ENCODE measurements around the gene TRIM8. TPM values are rescaled to one million over a fixed set of nuclear protein-coding genes. Genes with fewer than 3 reads are reported as not detected.
A peak's percentile ranks its signal among the peaks of the same experiment; 100 is the strongest.

TRIM8 gene
- total RNA-seq, 1 experiment from 2014 or later, result 18.5 TPM

DNA sequence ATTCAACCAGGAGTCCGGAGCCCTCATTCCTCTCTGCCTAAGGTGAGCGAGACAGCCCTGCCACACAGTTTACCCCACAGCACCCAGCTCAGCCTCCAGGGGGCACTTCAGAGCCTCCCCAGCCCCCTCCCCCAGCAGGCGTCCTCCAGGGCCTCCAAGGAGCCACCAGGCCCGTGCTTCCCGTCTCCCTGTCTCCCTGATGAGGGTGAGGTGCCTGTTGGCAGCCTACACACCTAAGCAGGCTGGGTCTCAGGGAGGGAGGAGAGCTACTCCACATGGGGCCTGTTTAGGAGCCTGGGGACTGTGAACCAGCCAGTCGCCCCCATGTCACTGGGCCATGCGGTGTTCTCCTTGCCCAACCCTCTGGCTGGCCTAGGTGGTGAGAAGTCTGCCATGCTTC, 28.9 kb upstream of the TRIM8 start:
- DNase-seq (ENCODE audit: low spot score), result no peak

- no peak for DNase-seq (ENCODE audit: low spot score)
These were observed 28.1 kb upstream of the TRIM8 start for GRCh38 chr10:102616066-102616770.

DNA sequence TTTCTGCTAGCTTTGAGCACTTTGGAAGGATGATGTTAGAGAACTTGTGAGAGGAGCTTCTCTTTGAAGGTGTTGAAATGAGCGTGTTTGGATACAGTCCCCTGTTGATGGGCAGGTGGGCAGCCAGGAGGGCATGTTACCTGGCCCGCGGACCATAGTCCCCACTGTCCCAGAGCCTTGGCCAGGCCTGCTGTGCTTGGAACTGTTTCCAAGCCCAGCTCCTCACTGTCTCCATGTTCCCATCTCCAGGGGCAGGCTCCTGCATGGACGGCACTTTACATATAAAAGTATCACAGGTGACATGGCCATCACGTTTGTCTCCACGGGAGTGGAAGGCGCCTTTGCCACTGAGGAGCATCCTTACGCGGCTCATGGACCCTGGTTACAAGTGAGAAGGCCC, 27.2 kb upstream of the TRIM8 start:
- no peak for DNase-seq (ENCODE audit: low spot score)

GRCh38 chr10:102617816-102618215, 26.5 kb upstream of the TRIM8 start:
- DNase-seq (ENCODE audit: low spot score), result no peak

DNA sequence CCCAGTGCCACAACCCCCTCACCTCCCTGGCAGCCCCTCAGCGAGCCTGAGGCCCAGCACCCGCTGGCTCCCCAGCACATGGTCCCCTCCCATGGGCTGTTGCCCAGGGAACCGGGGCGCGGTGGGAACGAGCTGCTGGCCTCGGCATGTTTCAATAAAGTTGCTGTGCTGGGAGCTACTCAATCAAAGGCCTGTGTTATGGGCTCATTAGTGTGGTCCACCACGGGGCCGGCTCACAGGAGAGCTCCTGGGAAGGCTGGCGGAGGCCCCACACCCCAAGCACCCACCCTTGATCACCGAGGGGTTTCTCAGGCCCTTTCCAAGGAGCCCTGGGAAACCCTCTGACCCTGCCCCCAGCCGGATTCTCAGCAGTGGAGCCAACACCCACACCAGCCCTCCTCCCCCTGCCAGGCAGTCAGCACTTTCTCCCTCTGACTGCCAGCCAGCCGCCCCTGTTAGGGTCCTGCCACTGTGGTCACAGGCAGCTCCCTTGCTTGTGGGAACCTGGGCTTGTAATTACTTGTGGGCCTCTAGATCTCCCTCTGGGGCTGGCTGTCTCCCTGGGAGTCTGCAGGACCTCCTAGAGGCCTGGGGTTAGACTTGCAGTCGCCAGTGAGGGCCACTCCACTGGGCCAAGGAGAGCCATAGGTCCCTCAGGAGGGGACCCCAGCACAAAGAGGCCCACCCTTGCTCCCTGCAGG, 24.8 kb upstream of the TRIM8 start:
- no peak for DNase-seq (ENCODE audit: low spot score)

DNA sequence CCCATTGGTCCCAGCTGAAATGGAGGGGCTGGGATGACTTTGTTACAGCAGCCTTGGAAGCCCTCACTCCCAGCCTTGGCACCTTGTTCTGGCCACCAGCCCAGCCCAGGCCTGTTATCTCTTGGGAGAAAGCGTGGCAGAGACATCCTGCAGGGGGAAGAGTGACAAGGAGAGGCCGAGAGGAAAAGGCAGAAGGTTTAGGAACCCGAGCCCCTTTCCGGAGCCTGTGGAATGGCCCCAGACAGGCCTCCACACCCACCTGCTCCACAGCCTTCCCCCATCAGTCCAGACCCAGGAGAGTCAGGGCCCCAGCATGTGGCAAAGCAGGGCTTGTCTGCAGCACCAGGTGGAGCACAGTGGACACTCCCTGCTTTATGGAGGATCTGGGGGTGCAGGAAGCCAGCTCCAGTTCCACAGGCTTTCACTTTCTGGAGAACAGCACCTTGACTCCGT, 24.1 kb upstream of the TRIM8 start:
- no peak for DNase-seq (ENCODE audit: low spot score)

DNA sequence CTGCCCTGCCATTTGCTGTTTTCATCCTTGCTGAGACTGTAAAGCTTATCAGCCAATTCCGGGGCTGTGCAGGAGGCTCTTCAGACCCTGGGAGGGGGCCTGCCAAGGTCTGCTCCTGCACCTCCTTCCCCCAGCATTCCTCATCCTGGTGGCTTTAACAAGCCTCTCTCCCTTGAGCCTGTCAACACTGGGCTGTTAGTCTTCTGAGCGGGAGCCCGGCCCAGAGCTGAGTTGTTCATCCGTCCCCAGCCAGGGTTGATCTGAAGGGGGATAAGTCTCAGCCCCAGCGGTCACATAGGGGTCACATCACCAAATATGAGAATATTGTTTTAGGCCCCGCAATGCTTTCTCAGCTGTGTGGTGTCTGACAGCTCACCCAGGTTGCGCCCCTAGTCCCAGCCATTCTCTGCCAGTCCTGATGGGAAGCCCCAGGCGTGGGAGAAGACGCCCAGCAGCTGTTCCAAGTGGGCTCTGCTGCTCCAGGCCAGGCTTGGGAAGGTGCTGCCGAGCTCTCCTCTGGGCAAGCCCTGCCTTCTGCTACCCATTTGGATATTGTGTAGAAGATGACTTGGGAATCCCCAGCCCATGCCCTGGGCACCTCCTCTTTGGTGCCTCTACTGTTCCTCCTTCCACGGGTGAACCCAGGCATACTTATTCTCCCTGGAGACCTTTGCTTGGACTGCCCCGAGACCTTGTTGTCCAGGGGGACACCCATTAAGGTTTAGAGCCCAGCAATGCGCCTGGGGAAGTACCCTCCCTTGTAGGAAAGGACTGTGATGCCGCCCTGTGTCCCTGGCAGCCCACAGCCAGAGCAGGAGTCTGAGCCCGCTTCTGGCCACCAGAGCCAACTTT, 23.5 kb upstream of the TRIM8 start:
- DNase-seq (ENCODE audit: low spot score), result no peak

- no peak for DNase-seq (ENCODE audit: low spot score)
These were observed 22.6 kb upstream of the TRIM8 start for GRCh38 chr10:102621443-102622325.

- no peak for DNase-seq (ENCODE audit: low spot score)
These were observed 20.2 kb upstream of the TRIM8 start for GRCh38 chr10:102624094-102624493.

- DNase-seq (ENCODE audit: low spot score), result no peak
These were observed 19.3 kb upstream of the TRIM8 start for GRCh38 chr10:102624751-102625645.

DNA sequence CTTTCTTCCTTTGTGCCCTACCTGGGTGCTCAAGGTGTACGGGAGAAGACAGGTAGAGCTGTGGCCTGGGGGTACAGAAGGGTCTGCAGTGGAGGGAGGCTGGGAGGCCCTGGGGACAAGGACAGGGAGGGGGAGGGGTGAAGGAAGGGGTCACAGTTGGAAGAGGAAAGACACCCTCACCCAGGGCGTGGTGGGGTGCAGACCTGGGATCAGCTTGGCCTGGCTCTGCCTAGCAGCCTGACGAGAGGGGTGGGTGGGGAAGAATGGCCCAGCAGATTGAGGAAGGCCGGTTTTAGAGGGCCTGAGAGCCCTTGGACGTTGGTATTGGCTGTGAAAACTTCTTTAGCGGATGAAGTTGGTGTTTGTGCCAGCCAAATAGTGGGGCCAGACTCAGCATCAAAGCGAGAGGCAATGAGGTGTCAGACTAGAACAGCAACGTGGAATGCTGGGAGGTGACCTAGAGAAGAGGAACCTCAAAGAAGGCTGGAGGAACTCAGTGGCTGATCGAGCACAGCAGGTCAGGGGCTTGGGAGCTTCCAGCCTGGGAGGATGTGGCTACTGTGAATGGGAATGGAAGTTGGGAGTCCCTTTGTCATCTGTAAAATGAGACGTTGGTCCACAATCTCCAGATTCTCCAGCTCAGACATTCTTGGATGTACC, 18.1 kb upstream of the TRIM8 start:
- DNase-seq (ENCODE audit: low spot score), result no peak

DNA sequence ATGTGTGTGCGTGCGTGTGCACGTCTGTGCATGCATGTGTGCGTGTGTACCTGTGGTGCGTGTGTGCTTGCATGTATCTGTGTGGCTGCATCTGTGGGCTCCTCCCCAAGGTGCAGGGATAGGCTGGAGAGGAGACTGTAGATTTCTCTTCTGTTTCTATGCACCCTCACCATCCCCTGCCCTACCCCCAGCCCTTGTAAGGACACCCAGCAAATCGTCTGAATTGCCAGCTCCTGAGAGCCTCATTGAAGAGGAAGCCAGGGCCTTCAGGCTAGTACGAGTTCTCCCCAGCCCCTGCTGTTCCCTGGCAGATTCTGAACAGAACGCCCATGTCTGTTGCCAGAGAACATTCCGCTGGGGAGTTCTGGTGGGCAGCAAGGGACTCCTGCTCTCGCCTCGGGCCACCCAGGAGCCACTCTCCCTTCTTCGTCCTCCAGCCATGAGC, 17.0 kb upstream of the TRIM8 start:
- DNase-seq (ENCODE audit: low spot score), result no peak

GRCh38 chr10:102627736-102628293, 16.5 kb upstream of the TRIM8 start:
- peak; percentile 54 for DNase-seq (ENCODE audit: low spot score)

- peak; percentile 24 for DNase-seq (ENCODE audit: low spot score)
These were observed 15.8 kb upstream of the TRIM8 start for GRCh38 chr10:102628451-102628911.

DNA sequence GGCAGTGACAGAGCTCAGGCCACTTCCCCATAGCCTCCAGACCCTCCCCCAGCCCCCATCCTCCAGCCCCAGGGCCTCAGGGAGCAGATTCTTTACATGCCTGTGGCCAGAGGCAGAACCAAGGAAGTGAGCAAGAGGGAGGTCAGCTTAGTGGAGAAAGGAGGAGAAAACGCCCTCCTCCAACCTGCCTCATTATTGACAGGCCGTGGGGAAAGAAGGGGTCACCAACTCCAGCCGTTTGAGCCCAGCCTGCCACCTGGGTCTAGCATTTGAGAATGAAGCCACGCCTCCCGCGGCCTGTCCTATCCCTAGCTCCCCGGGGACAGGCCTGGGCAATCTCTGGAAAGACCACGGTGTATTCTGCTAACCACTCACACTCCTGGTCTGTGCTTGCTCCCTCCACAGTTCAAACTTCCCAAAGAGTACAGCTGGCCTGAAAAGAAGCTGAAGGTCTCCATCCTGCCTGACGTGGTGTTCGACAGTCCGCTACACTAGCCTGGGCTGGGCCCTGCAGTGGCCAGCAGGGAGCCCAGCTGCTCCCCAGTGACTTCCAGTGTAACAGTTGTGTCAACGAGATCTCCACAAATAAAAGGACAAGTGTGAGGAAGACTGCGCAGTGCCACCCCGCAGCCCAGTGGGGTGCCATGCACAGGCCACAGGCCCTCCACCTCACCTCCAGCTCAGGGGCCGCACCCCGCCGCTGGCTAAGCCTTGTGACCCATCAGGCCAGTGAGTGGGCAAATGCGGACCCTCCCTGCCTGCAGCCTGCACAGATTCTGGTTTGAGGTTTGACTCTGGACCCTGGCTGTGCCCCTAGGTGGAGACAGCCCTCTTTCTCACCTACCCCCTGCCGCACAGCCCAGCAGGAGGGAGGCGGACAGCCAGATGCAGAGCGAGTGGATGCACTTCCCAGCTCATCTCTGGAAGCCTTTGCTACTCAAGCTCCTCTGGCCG, 14.3 kb upstream of the TRIM8 start:
- peak; percentile 82 for DNase-seq (ENCODE audit: low spot score)

DNA sequence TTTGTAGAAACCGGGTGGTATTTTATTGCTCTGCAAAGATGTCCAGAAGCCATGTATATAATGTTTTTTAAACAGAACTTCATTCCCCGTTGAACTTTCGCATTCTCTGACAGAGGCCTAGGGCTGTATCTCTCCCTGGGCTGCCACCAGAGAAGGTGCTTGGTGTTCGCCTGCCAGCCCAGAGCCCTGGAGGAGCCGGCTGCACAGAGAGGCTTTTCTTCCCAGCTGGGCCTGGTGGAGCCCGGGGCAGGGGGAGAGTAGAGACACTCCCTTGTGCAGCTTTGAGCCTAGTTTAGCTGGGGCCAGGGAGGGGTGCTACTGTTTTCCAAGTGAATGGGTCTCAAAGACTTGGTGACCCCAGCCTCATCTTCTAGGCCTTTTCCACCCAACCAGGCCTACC, 13.6 kb upstream of the TRIM8 start:
- DNase-seq (ENCODE audit: low spot score), result no peak

DNA sequence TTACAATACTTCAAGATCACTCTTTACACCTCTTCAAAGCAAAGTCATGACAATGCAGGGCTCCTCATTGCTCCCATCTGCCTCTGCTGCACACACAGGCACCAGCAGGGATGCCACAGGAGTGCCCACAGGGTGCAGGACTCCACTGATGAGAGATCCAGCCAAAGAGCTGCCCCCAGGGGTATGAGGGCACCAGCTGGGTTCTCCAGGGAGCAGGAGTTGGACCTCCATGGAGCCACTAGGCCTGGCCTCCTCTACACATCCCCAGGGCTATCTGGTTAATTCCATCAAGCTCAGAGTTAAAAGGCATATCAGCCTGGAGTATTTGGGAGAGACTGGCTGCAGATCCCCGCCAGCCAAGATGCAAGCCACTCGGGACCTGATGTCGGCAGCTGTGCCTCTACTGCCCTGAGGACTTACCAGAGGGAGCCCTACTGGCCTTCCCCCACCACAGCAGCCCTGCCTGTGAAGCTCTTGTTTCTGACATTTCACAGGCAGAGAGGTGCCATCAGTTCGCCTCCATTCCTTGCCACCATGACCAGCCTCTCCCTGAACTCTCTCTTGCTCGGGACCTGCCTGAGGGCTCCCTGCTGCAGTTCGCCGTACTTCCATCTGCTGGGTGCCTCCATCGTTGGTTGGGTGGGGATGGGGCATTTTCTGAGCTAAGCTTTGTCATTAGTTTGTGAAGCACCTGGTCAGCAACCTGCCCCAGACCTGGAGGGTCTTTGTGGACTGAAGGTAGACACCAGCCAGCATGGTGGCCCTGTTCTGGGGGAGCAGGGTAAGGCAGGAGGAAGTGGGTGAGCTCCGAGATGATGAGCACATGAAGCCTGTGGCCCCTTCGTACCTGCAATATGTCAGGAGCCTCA, 12.5 kb upstream of the TRIM8 start:
- no peak for DNase-seq (ENCODE audit: low spot score)
